ENCODE data around the gene PLXDC2. TPM values are rescaled to one million over a fixed set of nuclear protein-coding genes. Genes with fewer than 3 reads are reported as not detected.

Gene PLXDC2
- total and polyA plus RNA-seq, 2 experiments from 2014 or later = 10.3 to 22.6 TPM

DNA sequence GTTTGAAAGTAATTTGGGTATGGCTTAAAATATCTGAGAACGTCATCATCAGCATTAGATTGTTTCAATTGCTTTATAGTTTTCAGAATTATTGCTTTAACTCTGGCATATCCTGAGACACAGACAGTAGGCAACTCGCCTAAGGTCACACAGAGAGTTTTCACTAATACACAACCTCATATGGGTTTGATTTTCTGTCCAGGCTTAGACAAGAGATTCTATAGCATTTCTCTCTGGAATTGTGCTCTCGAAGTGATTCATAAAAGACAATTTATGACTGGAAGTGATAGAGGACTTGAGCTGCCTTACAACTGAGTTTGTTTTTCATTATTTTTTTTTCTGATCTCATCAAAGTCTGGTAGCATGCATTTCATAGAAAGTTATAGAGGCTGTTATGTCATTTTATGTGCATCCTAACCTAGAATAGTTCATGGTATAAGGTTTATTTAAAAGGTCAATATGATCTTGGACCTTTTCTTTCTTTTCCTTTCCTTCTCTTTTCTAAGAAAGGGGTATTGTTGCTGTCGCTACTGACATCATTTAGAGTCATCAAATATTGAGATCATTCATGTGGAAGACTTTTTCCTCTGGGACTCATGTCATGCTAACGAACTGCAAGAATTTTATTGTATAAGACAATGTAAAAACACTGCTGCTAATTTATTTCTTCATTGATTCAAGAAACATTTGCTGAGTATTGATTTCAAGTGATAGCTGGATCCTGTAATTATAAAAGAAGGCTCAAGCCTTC, 278.2 kb downstream of the PLXDC2 start:
- TF ChIP-seq, protein P1, sequence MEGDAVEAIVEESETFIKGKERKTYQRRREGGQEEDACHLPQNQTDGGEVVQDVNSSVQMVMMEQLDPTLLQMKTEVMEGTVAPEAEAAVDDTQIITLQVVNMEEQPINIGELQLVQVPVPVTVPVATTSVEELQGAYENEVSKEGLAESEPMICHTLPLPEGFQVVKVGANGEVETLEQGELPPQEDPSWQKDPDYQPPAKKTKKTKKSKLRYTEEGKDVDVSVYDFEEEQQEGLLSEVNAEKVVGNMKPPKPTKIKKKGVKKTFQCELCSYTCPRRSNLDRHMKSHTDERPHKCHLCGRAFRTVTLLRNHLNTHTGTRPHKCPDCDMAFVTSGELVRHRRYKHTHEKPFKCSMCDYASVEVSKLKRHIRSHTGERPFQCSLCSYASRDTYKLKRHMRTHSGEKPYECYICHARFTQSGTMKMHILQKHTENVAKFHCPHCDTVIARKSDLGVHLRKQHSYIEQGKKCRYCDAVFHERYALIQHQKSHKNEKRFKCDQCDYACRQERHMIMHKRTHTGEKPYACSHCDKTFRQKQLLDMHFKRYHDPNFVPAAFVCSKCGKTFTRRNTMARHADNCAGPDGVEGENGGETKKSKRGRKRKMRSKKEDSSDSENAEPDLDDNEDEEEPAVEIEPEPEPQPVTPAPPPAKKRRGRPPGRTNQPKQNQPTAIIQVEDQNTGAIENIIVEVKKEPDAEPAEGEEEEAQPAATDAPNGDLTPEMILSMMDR (IDR thresholded peaks at IDR 0.05; ENCODE audit: low read depth, low read length) = no peak
- no peak for DNase-seq (ENCODE audit: low read depth in 1 of 2, low spot score in 1 of 2)
- Histone ChIP-seq H3K27ac (no peak overlapping the region), H3K4me3 (no peak overlapping the region), H3K27me3 (no peaks in the 10 kb centered on the region), H3K36me3 (no peaks in the 10 kb centered on the region), H3K9me3 (ENCODE audit: low read depth) (no peaks in the 10 kb centered on the region), H3K4me1 (ENCODE audit: low read depth) (peaks cover 5% of the 10 kb centered on the region)

DNA sequence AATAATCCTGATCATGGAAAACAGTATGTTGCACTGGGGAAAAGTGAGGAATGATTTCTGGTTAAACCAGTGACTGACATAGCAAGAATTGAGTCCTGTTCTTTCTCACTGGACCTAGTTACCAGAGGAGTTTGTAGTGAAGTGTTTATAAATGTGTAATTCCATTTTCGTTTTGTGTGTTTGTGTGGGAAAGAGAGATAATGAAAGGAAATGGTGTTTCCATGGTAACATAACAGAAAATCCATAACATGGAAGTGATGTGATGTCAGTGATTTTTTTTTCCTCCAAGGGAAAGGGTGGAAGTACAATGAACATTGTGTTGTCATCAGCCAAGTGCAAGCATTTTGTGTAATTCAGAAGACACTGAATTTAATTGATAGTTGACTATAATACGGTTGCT, 283.9 kb downstream of the PLXDC2 start:
- Histone ChIP-seq H3K4me3 (no peak overlapping the region), H3K9me3 (ENCODE audit: low read depth) (no peaks in the 10 kb centered on the region), H3K4me1 (ENCODE audit: low read depth) (peaks cover 5% of the 10 kb centered on the region), H3K36me3 (no peaks in the 10 kb centered on the region), H3K27me3 (no peaks in the 10 kb centered on the region), H3K27ac (no peak overlapping the region)
- DNase-seq (ENCODE audit: low read depth in 1 of 2, low spot score in 1 of 2) = peak in 1 of 2 donors; percentile 87
- TF ChIP-seq, protein P1 (IDR thresholded peaks at IDR 0.05; ENCODE audit: low read depth, low read length) = no peak

DNA sequence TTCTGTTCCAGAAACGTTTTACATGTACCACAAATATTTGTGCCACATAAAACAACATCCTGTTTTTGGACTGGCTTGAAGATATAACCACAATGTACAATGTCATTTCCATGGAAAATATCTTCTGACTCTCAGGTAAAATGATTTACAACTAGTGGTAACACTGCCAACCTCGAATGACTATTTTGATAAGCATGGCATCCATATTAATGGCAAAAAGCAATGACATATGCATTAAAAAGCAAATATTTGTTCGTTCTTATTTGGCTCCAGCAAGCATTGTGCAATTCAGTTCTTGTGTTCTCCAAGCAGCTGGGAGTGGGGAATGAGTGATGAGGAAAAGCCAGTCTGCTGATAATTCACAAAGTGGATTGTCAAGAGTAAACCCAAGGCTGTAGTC, 289.0 kb downstream of the PLXDC2 start:
- no peaks in the 10 kb centered on the region for H3K27me3 ChIP-seq
- TF ChIP-seq, protein P1 (IDR thresholded peaks at IDR 0.05; ENCODE audit: low read depth, low read length) = no peak
- no peaks in the 10 kb centered on the region for H3K9me3 ChIP-seq (ENCODE audit: low read depth)
- H3K4me3 ChIP-seq = no peak overlapping the region
- peak in 1 of 2 donors; percentile 60 for DNase-seq (ENCODE audit: low read depth in 1 of 2, low spot score in 1 of 2)
- H3K36me3 ChIP-seq = no peaks in the 10 kb centered on the region
- peaks cover 2% of the 10 kb centered on the region for H3K4me1 ChIP-seq (ENCODE audit: low read depth)
- no peak overlapping the region for H3K27ac ChIP-seq

DNA sequence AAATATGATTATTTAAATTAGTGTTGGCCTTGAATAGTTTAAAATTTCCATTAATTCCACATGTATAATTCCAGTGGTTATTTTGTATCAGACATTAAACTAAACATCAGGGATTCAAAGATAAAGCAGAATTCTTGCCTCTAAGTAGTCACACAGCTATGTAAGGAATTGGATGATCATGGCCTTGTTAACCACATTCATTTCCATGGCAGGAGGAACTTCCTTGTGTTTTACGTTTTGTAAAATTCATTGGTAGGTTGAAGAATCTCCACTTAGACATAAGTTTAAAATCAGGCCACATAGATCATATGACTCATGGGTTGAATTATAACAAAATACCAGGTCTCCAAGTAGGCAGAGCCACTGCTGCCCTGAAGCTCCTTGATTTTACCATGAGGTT, 289.7 kb downstream of the PLXDC2 start:
- TF ChIP-seq, protein P1 (IDR thresholded peaks at IDR 0.05; ENCODE audit: low read depth, low read length) = no peak
- Histone ChIP-seq H3K4me1 (ENCODE audit: low read depth) (peaks cover 5% of the 10 kb centered on the region), H3K27me3 (no peaks in the 10 kb centered on the region), H3K4me3 (no peak overlapping the region), H3K9me3 (ENCODE audit: low read depth) (no peaks in the 10 kb centered on the region), H3K36me3 (no peaks in the 10 kb centered on the region), H3K27ac (no peak overlapping the region)
- DNase-seq (ENCODE audit: low read depth in 1 of 2, low spot score in 1 of 2) = peak in 1 of 2 donors; percentile 65

DNA sequence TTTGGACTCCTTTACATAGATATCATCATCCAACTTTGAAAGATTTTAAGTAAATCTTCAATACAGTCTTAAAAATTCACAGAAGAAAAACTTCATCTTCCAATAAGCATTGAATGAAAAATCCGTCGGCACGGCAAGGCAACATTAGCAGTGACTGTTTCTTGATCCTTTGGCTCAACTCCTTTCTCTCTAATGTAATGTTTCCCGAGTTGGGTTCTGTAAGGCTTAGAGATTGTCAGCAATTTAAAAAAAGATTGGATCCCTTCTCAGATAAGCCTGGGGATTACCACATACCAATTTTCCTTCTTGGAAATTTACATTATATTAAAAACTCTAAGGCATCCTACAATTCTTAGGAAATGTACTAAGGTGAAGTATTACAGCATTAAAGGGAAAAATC, 291.8 kb downstream of the PLXDC2 start:
- Histone ChIP-seq H3K36me3 (no peaks in the 10 kb centered on the region), H3K9me3 (ENCODE audit: low read depth) (no peaks in the 10 kb centered on the region), H3K4me3 (no peak overlapping the region), H3K27me3 (no peaks in the 10 kb centered on the region), H3K27ac (no peak overlapping the region), H3K4me1 (ENCODE audit: low read depth) (peaks cover 5% of the 10 kb centered on the region)
- no peak for DNase-seq (ENCODE audit: low read depth in 1 of 2, low spot score in 1 of 2)
- TF ChIP-seq, protein P1 (IDR thresholded peaks at IDR 0.05; ENCODE audit: low read depth, low read length) = no peak
